Heart left ventricle (tissue), 16 donors: ENCODE data around the gene PTPRN2. TPM values are rescaled to one million over a fixed set of nuclear protein-coding genes. Genes with fewer than 3 reads are reported as not detected.

Experiments
- ATAC-seq, 4 donors: fragments of 200-7000 bp; cut with Tn5 transposase; one replicate each; pipeline ENCODE4 v1.9.1; 2020 to 2022; ENCODE audit warnings: moderate library complexity in 4 of 4, mild to moderate bottlenecking in 3 of 4, moderate number of reproducible peaks in 1 of 4
- DNase-seq, 5 donors: peaks; one replicate each; pipeline ENCODE4 v3.0.0-alpha.2; 2020
- H3K27ac ChIP-seq, 12 donors: fragments of 200-600 bp; sonication (generic) in 4 of 12; one replicate each; pipeline versions ENCODE4 v1.5.0 to v1.8.0; 2016 to 2022; ENCODE audit warnings: mild to moderate bottlenecking in 2 of 12
- H3K27me3 ChIP-seq, 9 donors: fragments of 200-600 bp; sonication (generic) in 2 of 9; one replicate each; pipeline versions ENCODE4 v1.5.1 to v1.8.0; 2016 to 2022; ENCODE audit warnings: mild to moderate bottlenecking in 3 of 9
- H3K36me3 ChIP-seq, 9 donors: fragments of 200-600 bp; sonication (generic) in 2 of 9; one replicate each; pipeline versions ENCODE4 v1.5.0 to v1.8.0; 2018 to 2022; ENCODE audit warnings: mild to moderate bottlenecking in 2 of 9
- H3K4me1 ChIP-seq, 12 donors: fragments of 200-600 bp; sonication (generic) in 4 of 12; one replicate each; pipeline versions ENCODE4 v1.5.0 to v1.8.0; 2016 to 2022; ENCODE audit warnings: mild to moderate bottlenecking in 3 of 12
- H3K4me3 ChIP-seq, 12 donors: fragments of 200-600 bp; sonication (generic) in 4 of 12; one replicate each; pipeline versions ENCODE4 v1.5.0 to v1.8.0; 2017 to 2022; ENCODE audit warnings: mild to moderate bottlenecking in 9 of 12, moderate library complexity in 4 of 12
- H3K9me3 ChIP-seq, 12 donors: fragments of 200-600 bp; sonication (generic) in 4 of 12; one replicate each; pipeline versions ENCODE4 v1.5.0 to v1.8.0; 2016 to 2022; ENCODE audit warnings: mild to moderate bottlenecking in 1 of 12
- POLR2A ChIP-seq, 2 donors: fragments of 450-650 bp; IDR thresholded peaks; one replicate each; pipeline ENCODE4 v1.6.1; 2017; ENCODE audit warnings: antibody characterized with exemption in 2 of 2, mild to moderate bottlenecking in 2 of 2, moderate library complexity in 2 of 2
- WGBS, 4 donors: extraction: QIAGEN DNeasy Blood & Tissue Kit in 2 of 4; methylation state at CpG; one replicate each; pipeline versions ENCODE4 v1.1.5 to v1.1.7; 2013 to 2018; 5-methylcytosine and 5-hydroxymethylcytosine counted together
- intact Hi-C, 10 donors: fragments of 100-400 bp; cut with DNase I; formaldehyde crosslinking; loops; one replicate each; pipeline versions ENCODE4 v1.11.1 to v1.14.2; 2022
- polyA plus RNA-seq, 2 donors: library from polyadenylated mRNA; stranded (reverse); fragments of 200-250 nt; gene quantifications; one replicate each; pipeline ENCODE4 v1.2.3, GENCODE V29; 2013
- total RNA-seq, 9 donors: library from RNA; depleted of rRNA in 2 of 9; stranded (reverse); fragments of >200 nt in 2 of 9; fragmentation: NEBNext Ultra II Directional in 3 of 9; extraction: Animal tissue kit (Norgen Biotek cat#: 25700) in 3 of 9; gene quantifications; one replicate each; pipeline versions ENCODE4 v1.1.0 to v1.2.4, GENCODE V29; 2016 to 2023
- TF ChIP-seq, protein P1 (sequence below), 12 donors: fragments of 200-600 bp; sonication (generic) in 4 of 12; IDR thresholded peaks; one replicate each; pipeline versions ENCODE4 v1.5.0 to v1.8.0; 2018 to 2022; ENCODE audit warnings: antibody characterized with exemption in 12 of 12, mild to moderate bottlenecking in 5 of 12
- donor health status: ischemic (EF 13 %, LVEDD 7.1; RV severe dilation, severe dysfunction).
- donor health status: healthy with polysubstance abuse.
- donor health status: DM: no; HTN: yes; CAD: no.
- donor health status: DM: no; HTN: no; CAD: no.
- donor health status: ischemic (EF 25% LVEDD 6.9; RV normal size, moderate dysfunction).
- donor health status: ischemic (EF 25% LVEDD 5.7; RV mildly dilated, moderate dysfunction).
- donor health status: healthy.
- donor health status: DM: yes; HTN: yes; CAD: no.
- donor health status: ischemic (EF 35%, LVEDD 5.7; RV mildly dilated, moderate dysfunction).
- donor health status: nonischemic (EF 11% LVEDD 7.7; RV severe dilation, severe dysfunction).
- donor health status: DM: yes; HTN: yes; CAD: no.
- donor health status: PGD.
- donor health status: ischemic (EF 29% LVEDD 5.4; RV normal size, mild dysfunction).
- donor health status: nonischemic (EF 23%, LVEDD 6.1; RV moderate dilation, normal function).

The PTPRN2 gene
- total and polyA plus RNA-seq, 11 donors: 0.61 to 2.3 (median 1.3) TPM

GRCh38 chr7:158576050-158576762, 11.4 kb downstream of the PTPRN2 start:
- Histone ChIP-seq H3K4me3 (no peak overlapping the region), H3K27ac (no peak overlapping the region), H3K4me1 (no peaks in the 10 kb centered on the region), H3K27me3 (peaks cover 0 to 13% (median 0%) of the 10 kb centered on the region in 9 donors), H3K36me3 (no peaks in the 10 kb centered on the region), H3K9me3 (peaks cover 0 to 26% (median 12%) of the 10 kb centered on the region in 12 donors)
- DNase-seq (no peak), ATAC-seq (no peak)
- intact Hi-C loops: no loop called here
- TF ChIP-seq, protein P1, sequence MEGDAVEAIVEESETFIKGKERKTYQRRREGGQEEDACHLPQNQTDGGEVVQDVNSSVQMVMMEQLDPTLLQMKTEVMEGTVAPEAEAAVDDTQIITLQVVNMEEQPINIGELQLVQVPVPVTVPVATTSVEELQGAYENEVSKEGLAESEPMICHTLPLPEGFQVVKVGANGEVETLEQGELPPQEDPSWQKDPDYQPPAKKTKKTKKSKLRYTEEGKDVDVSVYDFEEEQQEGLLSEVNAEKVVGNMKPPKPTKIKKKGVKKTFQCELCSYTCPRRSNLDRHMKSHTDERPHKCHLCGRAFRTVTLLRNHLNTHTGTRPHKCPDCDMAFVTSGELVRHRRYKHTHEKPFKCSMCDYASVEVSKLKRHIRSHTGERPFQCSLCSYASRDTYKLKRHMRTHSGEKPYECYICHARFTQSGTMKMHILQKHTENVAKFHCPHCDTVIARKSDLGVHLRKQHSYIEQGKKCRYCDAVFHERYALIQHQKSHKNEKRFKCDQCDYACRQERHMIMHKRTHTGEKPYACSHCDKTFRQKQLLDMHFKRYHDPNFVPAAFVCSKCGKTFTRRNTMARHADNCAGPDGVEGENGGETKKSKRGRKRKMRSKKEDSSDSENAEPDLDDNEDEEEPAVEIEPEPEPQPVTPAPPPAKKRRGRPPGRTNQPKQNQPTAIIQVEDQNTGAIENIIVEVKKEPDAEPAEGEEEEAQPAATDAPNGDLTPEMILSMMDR (IDR thresholded peaks at IDR 0.05): no peak
- no peak for TF ChIP-seq POLR2A (IDR thresholded peaks at IDR 0.05)
- 75 to 82% (median 78%) methylated on average over 10 to 11 of the region's 11 CpGs for WGBS, 4 donors

DNA sequence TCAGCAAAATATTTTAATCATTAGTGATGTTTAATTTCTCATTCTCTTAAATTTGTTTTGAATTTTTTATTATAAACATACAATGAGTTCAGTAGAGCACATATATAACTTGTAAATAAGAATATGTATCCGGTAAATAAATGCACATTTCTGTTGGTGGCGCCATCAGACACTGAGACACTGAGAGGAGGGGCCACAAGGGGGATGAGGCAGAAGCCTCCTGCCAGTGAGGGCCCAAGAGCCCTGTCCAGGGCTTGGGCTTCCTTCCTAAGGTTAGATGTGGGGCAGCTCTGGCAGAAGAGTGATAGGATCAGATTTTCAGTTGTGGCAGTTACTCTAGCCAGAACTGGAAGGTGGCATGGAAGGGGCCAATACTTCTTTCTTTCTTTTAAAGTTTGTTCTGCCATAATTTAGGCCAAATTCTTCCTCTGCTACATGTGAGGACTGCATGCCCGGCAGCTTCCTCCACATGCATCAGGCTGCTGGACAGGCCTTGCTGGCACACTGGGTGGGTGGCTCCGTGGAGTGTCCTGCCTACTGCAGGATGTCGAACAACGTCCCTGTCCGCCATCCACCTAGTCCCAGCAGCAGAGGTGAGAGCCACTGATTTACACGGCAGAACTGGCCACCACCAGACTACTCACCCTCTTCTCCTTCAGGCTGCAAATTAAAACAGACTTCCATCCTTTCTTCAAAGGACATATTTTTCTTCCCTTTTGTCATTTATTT, 13.2 kb downstream of the PTPRN2 start:
- WGBS, 4 donors: 78 to 84% (median 80%) methylated on average over 8 of the region's 8 CpGs
- H3K9me3 ChIP-seq: peaks cover 0 to 11% (median 2%) of the 10 kb centered on the region in 12 donors
- H3K27me3 ChIP-seq: peaks cover 6 to 25% (median 14%) of the 10 kb centered on the region in 9 donors
- peaks cover 0 to 7% (median 0%) of the 10 kb centered on the region in 12 donors for H3K4me1 ChIP-seq
- no peak overlapping the region for H3K4me3 ChIP-seq
- intact Hi-C loops: no loop called here
- H3K36me3 ChIP-seq: no peaks in the 10 kb centered on the region
- TF ChIP-seq POLR2A (IDR thresholded peaks at IDR 0.05): no peak
- TF ChIP-seq, protein P1 (IDR thresholded peaks at IDR 0.05): no peak
- ATAC-seq (no peak), DNase-seq (no peak)
- H3K27ac ChIP-seq: no peak overlapping the region

DNA sequence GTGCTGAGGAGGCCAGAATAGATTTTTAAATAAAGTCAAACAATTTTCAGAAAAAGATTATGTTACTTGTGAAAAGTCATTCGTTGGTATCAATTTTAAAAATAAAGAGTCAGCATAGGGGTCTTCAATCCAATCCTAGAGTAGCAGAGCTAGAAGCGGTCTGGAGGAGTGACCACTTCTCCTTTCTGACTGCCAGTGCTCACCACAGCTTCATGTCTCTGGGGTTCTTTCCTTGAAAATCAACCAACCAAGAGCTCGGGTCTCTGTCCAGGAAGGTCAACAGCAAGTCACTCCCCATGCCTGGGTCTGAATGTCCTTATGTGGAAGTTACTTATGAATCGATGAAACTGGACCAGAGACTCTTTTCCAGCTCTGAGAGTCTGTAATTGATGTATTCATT, 14.3 kb downstream of the PTPRN2 start:
- WGBS, 4 donors: 58 to 68% (median 62%) methylated on average over 4 of the region's 4 CpGs

More for the DNA sequence above, 14.3 kb downstream of the PTPRN2 start:
- Histone ChIP-seq H3K4me1 (peaks cover 0 to 8% (median 0%) of the 10 kb centered on the region in 12 donors), H3K27me3 (peaks cover 12 to 36% (median 22%) of the 10 kb centered on the region in 9 donors), H3K9me3 (no peaks in the 10 kb centered on the region), H3K36me3 (no peaks in the 10 kb centered on the region), H3K4me3 (no peak overlapping the region), H3K27ac (no peak overlapping the region)
- intact Hi-C loops: no loop called here
- TF ChIP-seq POLR2A (IDR thresholded peaks at IDR 0.05): no peak
- TF ChIP-seq, protein P1 (IDR thresholded peaks at IDR 0.05): no peak
- DNase-seq (no peak), ATAC-seq (no peak)
